HepG2 (cell line): ENCODE results near the gene SIRPB1. TPM values are rescaled to one million over a fixed set of nuclear protein-coding genes. Genes with fewer than 3 reads are reported as not detected.

Experiments
- AHR ChIP-seq: IDR thresholded peaks from 2 replicates; pipeline ENCODE4 v1.6.1; 2018; ENCODE audit warnings: missing genetic modification reagents, missing compliant biosample characterization
- CBX2 ChIP-seq, 2 experiments: fragments of 200-600 bp in 1 of 2; sonication (generic); formaldehyde crosslinking in 1 of 2; IDR thresholded peaks; 2 replicates each; pipeline versions ENCODE4 v1.7.0 to v1.8.1; 2018 to 2022; ENCODE audit warnings: low read depth in 2 of 2, low read length in 1 of 2, mild to moderate bottlenecking in 1 of 2, missing genetic modification reagents in 1 of 2
- CCDC6 ChIP-seq: sonication (generic); formaldehyde crosslinking; IDR thresholded peaks from 2 replicates; pipeline ENCODE4 v1.8.1; 2022; ENCODE audit warnings: mild to moderate bottlenecking, missing genetic modification reagents, moderate library complexity
- CREM ChIP-seq, 2 experiments: sonication (generic) in 1 of 2; formaldehyde crosslinking in 1 of 2; IDR thresholded peaks; 2 replicates each; pipeline versions ENCODE4 v1.4.0 to v1.6.1; 2016 to 2020; ENCODE audit warnings: antibody characterized with exemption in 1 of 2, mild to moderate bottlenecking in 1 of 2, missing genetic modification reagents in 1 of 2
- ELF4 ChIP-seq: sonication (generic); formaldehyde crosslinking; IDR thresholded peaks from 2 replicates; pipeline ENCODE4 v1.5.0; 2020; ENCODE audit warnings: missing genetic modification reagents, mild to moderate bottlenecking, moderate library complexity, borderline replicate concordance
- ELK4 ChIP-seq: sonication (generic); formaldehyde crosslinking; IDR thresholded peaks from 2 replicates; pipeline ENCODE4 v1.9.0; 2021; ENCODE audit warnings: missing genetic modification reagents, borderline replicate concordance
- MAFK ChIP-seq, 2 experiments: IDR thresholded peaks in 1 of 2; conservative IDR thresholded peaks in 1 of 2; 2 replicates each; pipeline ENCODE4 v1.6.1; 2011; ENCODE audit warnings: improper control_type of control experiment in 2 of 2, low read length in 2 of 2
- NFIB ChIP-seq: sonication (generic); formaldehyde crosslinking; IDR thresholded peaks from 2 replicates; pipeline ENCODE4 v1.9.0; 2021; ENCODE audit warnings: missing genetic modification reagents, mild to moderate bottlenecking, borderline replicate concordance
- NR2F1 ChIP-seq, 2 experiments: fragments of 450-650 bp in 1 of 2; formaldehyde crosslinking in 1 of 2; IDR thresholded peaks; 2 replicates each; pipeline versions ENCODE4 v1.5.0 to v1.6.1; 2016 to 2020; ENCODE audit warnings: mild to moderate bottlenecking in 1 of 2, missing compliant biosample characterization in 1 of 2, missing genetic modification reagents in 1 of 2, moderate library complexity in 1 of 2
- PAWR ChIP-seq: sonication (generic); formaldehyde crosslinking; IDR thresholded peaks from 2 replicates; pipeline ENCODE4 v1.4.0; 2020; ENCODE audit warnings: missing genetic modification reagents, mild to moderate bottlenecking, borderline replicate concordance
- ZFP36L1 ChIP-seq: sonication (generic); formaldehyde crosslinking; IDR thresholded peaks from 2 replicates; pipeline ENCODE4 v1.8.0; 2022; ENCODE audit warnings: mild to moderate bottlenecking, missing genetic modification reagents, moderate library complexity
- ZMYM4 ChIP-seq: sonication (generic); formaldehyde crosslinking; IDR thresholded peaks from 2 replicates; pipeline ENCODE4 v1.8.1; 2023; ENCODE audit warnings: mild to moderate bottlenecking, missing genetic modification reagents
- ZNF160 ChIP-seq: sonication (generic); formaldehyde crosslinking; IDR thresholded peaks from 2 replicates; pipeline ENCODE4 v1.8.0; 2022; ENCODE audit warnings: mild to moderate bottlenecking, inconsistent platforms, missing genetic modification reagents
- ZNF317 ChIP-seq: sonication (generic); formaldehyde crosslinking; IDR thresholded peaks from 2 replicates; pipeline ENCODE4 v1.5.0; 2020; ENCODE audit warnings: mild to moderate bottlenecking, missing genetic modification reagents
- ZNF362 ChIP-seq: sonication (generic); formaldehyde crosslinking; IDR thresholded peaks from 2 replicates; pipeline ENCODE4 v1.4.0; 2020; ENCODE audit warnings: missing genetic modification reagents, mild to moderate bottlenecking, borderline replicate concordance
- ZNF431 ChIP-seq: sonication (generic); formaldehyde crosslinking; IDR thresholded peaks from 2 replicates; pipeline ENCODE4 v1.9.0; 2022; ENCODE audit warnings: missing genetic modification reagents, low read depth, mild to moderate bottlenecking, borderline replicate concordance
- ZNF687 ChIP-seq: sonication (generic); formaldehyde crosslinking; IDR thresholded peaks from 2 replicates; pipeline ENCODE4 v1.5.1; 2020; ENCODE audit warnings: mild to moderate bottlenecking, missing genetic modification reagents, moderate library complexity
- ZNF704 ChIP-seq: sonication (generic); formaldehyde crosslinking; IDR thresholded peaks from 2 replicates; pipeline ENCODE4 v1.8.1; 2023; ENCODE audit warnings: mild to moderate bottlenecking, inconsistent platforms, moderate library complexity, missing genetic modification reagents, borderline replicate concordance
- polyA plus RNA-seq, 8 experiments: library from polyadenylated mRNA; depleted of rRNA in 3 of 8; stranded (reverse) in 7 of 8; unstranded in 1 of 8; fragments of >200 nt; fragmentation: Illumina TruSeq in 4 of 8; extraction: Trizol in 4 of 8; gene quantifications; 2 replicates each; pipeline versions ENCODE4 v1.2.1 to v1.2.3, GENCODE V29; 2011 to 2016; ENCODE audit warnings: low read depth in 4 of 8, missing spikeins in 1 of 8, mixed read lengths in 1 of 8; ENCODE audit not compliant: insufficient read depth in 1 of 8
- total RNA-seq, 5 experiments: library from RNA; depleted of rRNA; stranded (reverse); fragments of >200 nt; fragmentation: Illumina TruSeq; extraction: Trizol; gene quantifications; 2 replicates each; pipeline ENCODE4 v1.2.3, GENCODE V29; 2016; ENCODE audit warnings: low read depth in 1 of 5

The SIRPB1 gene
- total and polyA plus RNA-seq, 2 of the 13 experiments (the other 11 are each of a cell fraction or from before 2014, with no cell fraction given): 0.41 to 1.4 TPM

- no peak for TF ChIP-seq ZNF362 (CRISPR knock-in tag)
- TF ChIP-seq NFIB (CRISPR knock-in tag): no peak
- TF ChIP-seq ZNF160 (CRISPR knock-in tag): no peak
- no peak for TF ChIP-seq CBX2 (IDR thresholded peaks at IDR 0.05; ENCODE audit: low read depth, low read length)
- no peak for TF ChIP-seq CBX2 (CRISPR knock-in tag; IDR thresholded peaks at IDR 0.05; ENCODE audit: low read depth)
- TF ChIP-seq PAWR (CRISPR knock-in tag): no peak
- TF ChIP-seq ELF4 (CRISPR knock-in tag): no peak
- TF ChIP-seq AHR (CRISPR knock-in tag): 0 out of 2 replicates have a peak, but pooled peaks have one; percentile 35
- peak; percentile 88; the same call in 1 of the 2 replicates for TF ChIP-seq ZNF431 (CRISPR knock-in tag)
- no peak for TF ChIP-seq CCDC6 (CRISPR knock-in tag)
- peak; percentile 85 for TF ChIP-seq ZMYM4 (CRISPR knock-in tag)
- TF ChIP-seq CREM (IDR thresholded peaks at IDR 0.05): peak; percentile 43; the same call in 1 of the 2 replicates
- no peak for TF ChIP-seq CREM (CRISPR knock-in tag; IDR thresholded peaks at IDR 0.05)
- no peak for TF ChIP-seq ELK4 (CRISPR knock-in tag)
- TF ChIP-seq ZNF704: no peak
- no peak for TF ChIP-seq ZNF687 (CRISPR knock-in tag)
- TF ChIP-seq ZNF317 (CRISPR knock-in tag): peak; percentile 57; the same call in 1 of the 2 replicates
- no peak for TF ChIP-seq MAFK (conservative IDR thresholded peaks at IDR 0.05 in 1 of 2, IDR thresholded peaks at IDR 0.05 in 1 of 2; ENCODE audit: low read length in 2 of 2)
- TF ChIP-seq ZFP36L1 (CRISPR knock-in tag): no peak
- peak; percentile 59 to 60; a peak in 2 of 4 replicates for TF ChIP-seq NR2F1 (CRISPR knock-in tag; IDR thresholded peaks at IDR 0.05)
These were observed 16.8 kb upstream of the SIRPB1 start (continued) for GRCh38 chr20:1636621-1637020.
